ENCODE measurements around the gene FAM219A. TPM values are rescaled to one million over a fixed set of nuclear protein-coding genes. Genes with fewer than 3 reads are reported as not detected.

FAM219A gene
- 10 to 100 TPM; 12.3 to 13.2 TPM for total RNA-seq

GRCh38 chr9:34458013-34458958 lies at the start of gene FAM219A, which contains the start of gene DNAI1:
Gene FAM219A (minus strand): TSS chr9:34458570. CDS start chr9:34458263, 307 bp downstream.
Gene DNAI1 (plus strand): TSS chr9:34458805. CDS start chr9:34459006, 201 bp downstream.
- no peaks in the 10 kb centered on the region for H3K36me3 Mint-ChIP-seq (ENCODE audit: low read depth)
- peaks cover 45% of the 10 kb centered on the region for H3K4me1 Mint-ChIP-seq
- H3K9me3 Mint-ChIP-seq: no peaks in the 10 kb centered on the region
- H3K27me3 Mint-ChIP-seq: peaks cover 13% of the 10 kb centered on the region
- POLR2A ChIA-PET: interaction anchor here (0.6 to 1.0 kb wide), 6 partner anchors 12 to 828 kb away, joined by 3 read pairs; partner anchors contain the start of gene DCTN3
- CTCF ChIA-PET: interaction anchor here (0.7 to 1.0 kb wide), 3 partner anchors 19 to 154 kb away, joined by 3 to 5 read pairs (median 3); partner anchors contain the start of genes MYORG and RPP25L
- peak within 1 kb of the TSS; percentile 89 for H3K4me3 Mint-ChIP-seq
- peak within 1 kb of the TSS; percentile 53 for H3K27ac Mint-ChIP-seq
- peak; percentile 99 for DNase-seq

GRCh38 chr9:34507966-34508365 lies 49.6 kb upstream of the FAM219A start:
- ChIA-PET CTCF (interaction anchor here (1.4 kb wide), 1 partner anchor 104 kb away, joined by 3 read pairs; no protein-coding TSS in a partner anchor), POLR2A (no interaction called here)
- DNase-seq: no peak
- Mint-ChIP-seq H3K36me3 (ENCODE audit: low read depth) (no peaks in the 10 kb centered on the region), H3K27me3 (peaks cover 5% of the 10 kb centered on the region), H3K9me3 (no peaks in the 10 kb centered on the region), H3K4me3 (no peak overlapping the region), H3K4me1 (no peaks in the 10 kb centered on the region), H3K27ac (no peak overlapping the region)

- POLR2A ChIA-PET: no interaction called here
These were observed 49.2 kb upstream of the FAM219A start for GRCh38 chr9:34507556-34507955.

GRCh38 chr9:34506623-34507022 lies 48.3 kb upstream of the FAM219A start:
- Mint-ChIP-seq H3K36me3 (ENCODE audit: low read depth) (no peaks in the 10 kb centered on the region), H3K4me1 (no peaks in the 10 kb centered on the region), H3K27me3 (peaks cover 5% of the 10 kb centered on the region), H3K4me3 (no peak overlapping the region), H3K27ac (no peak overlapping the region), H3K9me3 (no peaks in the 10 kb centered on the region)
- CTCF ChIA-PET: no interaction called here
- POLR2A ChIA-PET: no interaction called here
- no peak for DNase-seq

More at GRCh38 chr9:34507556-34507955, 49.2 kb upstream of the FAM219A start:
- Mint-ChIP-seq H3K27me3 (peaks cover 5% of the 10 kb centered on the region), H3K27ac (no peak overlapping the region), H3K36me3 (ENCODE audit: low read depth) (no peaks in the 10 kb centered on the region), H3K4me3 (no peak overlapping the region), H3K4me1 (no peaks in the 10 kb centered on the region), H3K9me3 (no peaks in the 10 kb centered on the region)
- DNase-seq: no peak
- CTCF ChIA-PET: interaction anchor here (1.4 kb wide), 1 partner anchor 104 kb away, joined by 3 read pairs; no protein-coding TSS in a partner anchor

GRCh38 chr9:34505370-34506120 lies 47.2 kb upstream of the FAM219A start:
- peaks cover 5% of the 10 kb centered on the region for H3K27me3 Mint-ChIP-seq
- DNase-seq: no peak
- ChIA-PET CTCF (no interaction called here), POLR2A (no interaction called here)
- H3K36me3 Mint-ChIP-seq (ENCODE audit: low read depth): no peaks in the 10 kb centered on the region
- H3K27ac Mint-ChIP-seq: no peak overlapping the region
- no peak overlapping the region for H3K4me3 Mint-ChIP-seq
- H3K4me1 Mint-ChIP-seq: peaks cover under 1% of the 10 kb centered on the region
- no peaks in the 10 kb centered on the region for H3K9me3 Mint-ChIP-seq

GRCh38 chr9:34503406-34503805 lies 45.0 kb upstream of the FAM219A start:
- H3K4me3 Mint-ChIP-seq: no peak overlapping the region
- CTCF ChIA-PET: interaction anchor here (1.1 to 5.1 kb wide), 6 partner anchors 56 to 131 kb away, joined by 3 to 31 read pairs (median 10); no protein-coding TSS in a partner anchor
- H3K9me3 Mint-ChIP-seq: no peaks in the 10 kb centered on the region
- H3K27ac Mint-ChIP-seq: no peak overlapping the region
- DNase-seq: no peak
- POLR2A ChIA-PET: no interaction called here
- peaks cover 9% of the 10 kb centered on the region for H3K4me1 Mint-ChIP-seq
- H3K27me3 Mint-ChIP-seq: peaks cover 13% of the 10 kb centered on the region
- H3K36me3 Mint-ChIP-seq (ENCODE audit: low read depth): no peaks in the 10 kb centered on the region

- no peak for DNase-seq
- Mint-ChIP-seq H3K9me3 (no peaks in the 10 kb centered on the region), H3K4me1 (peaks cover 9% of the 10 kb centered on the region), H3K27ac (no peak overlapping the region), H3K27me3 (peaks cover 13% of the 10 kb centered on the region), H3K4me3 (no peak overlapping the region), H3K36me3 (ENCODE audit: low read depth) (no peaks in the 10 kb centered on the region)
- ChIA-PET POLR2A (no interaction called here), CTCF (interaction anchor here (1.1 to 5.1 kb wide), 5 partner anchors 56 to 131 kb away, joined by 3 to 31 read pairs (median 16); no protein-coding TSS in a partner anchor)
These were observed 44.5 kb upstream of the FAM219A start for GRCh38 chr9:34502891-34503290.

GRCh38 chr9:34502471-34502870 lies 44.1 kb upstream of the FAM219A start:
- DNase-seq: no peak
- Mint-ChIP-seq H3K9me3 (no peaks in the 10 kb centered on the region), H3K4me3 (no peak overlapping the region), H3K27ac (no peak overlapping the region), H3K36me3 (ENCODE audit: low read depth) (no peaks in the 10 kb centered on the region), H3K4me1 (peaks cover 9% of the 10 kb centered on the region), H3K27me3 (peaks cover 13% of the 10 kb centered on the region)
- ChIA-PET POLR2A (no interaction called here), CTCF (interaction anchor here (1.1 to 5.1 kb wide), 5 partner anchors 55 to 132 kb away, joined by 3 to 31 read pairs (median 16); no protein-coding TSS in a partner anchor)

GRCh38 chr9:34501889-34502425 lies 43.6 kb upstream of the FAM219A start:
- Mint-ChIP-seq H3K4me1 (peaks cover 9% of the 10 kb centered on the region), H3K36me3 (ENCODE audit: low read depth) (no peaks in the 10 kb centered on the region), H3K4me3 (no peak overlapping the region), H3K9me3 (no peaks in the 10 kb centered on the region), H3K27me3 (peaks cover 13% of the 10 kb centered on the region), H3K27ac (no peak overlapping the region)
- CTCF ChIA-PET: interaction anchor here (1.0 to 5.1 kb wide), 7 partner anchors 8 to 132 kb away, joined by 3 to 31 read pairs (median 3); no protein-coding TSS in a partner anchor
- POLR2A ChIA-PET: no interaction called here
- no peak for DNase-seq

GRCh38 chr9:34501372-34501771 lies 43.0 kb upstream of the FAM219A start:
- Mint-ChIP-seq H3K27ac (no peak overlapping the region), H3K36me3 (ENCODE audit: low read depth) (no peaks in the 10 kb centered on the region), H3K4me3 (no peak overlapping the region), H3K27me3 (peaks cover 13% of the 10 kb centered on the region), H3K4me1 (peaks cover 9% of the 10 kb centered on the region), H3K9me3 (no peaks in the 10 kb centered on the region)
- ChIA-PET CTCF (interaction anchor here (0.8 to 5.1 kb wide), 11 partner anchors 9 to 133 kb away, joined by 3 to 31 read pairs (median 3); partner anchors contain the start of gene ENHO), POLR2A (no interaction called here)
- no peak for DNase-seq

GRCh38 chr9:34500623-34501267 lies 42.4 kb upstream of the FAM219A start:
- peak; percentile 75 for DNase-seq
- Mint-ChIP-seq H3K36me3 (ENCODE audit: low read depth) (no peaks in the 10 kb centered on the region), H3K4me1 (peaks cover 9% of the 10 kb centered on the region), H3K27ac (no peak overlapping the region), H3K9me3 (no peaks in the 10 kb centered on the region), H3K4me3 (no peak overlapping the region), H3K27me3 (peaks cover 13% of the 10 kb centered on the region)
- CTCF ChIA-PET: interaction anchor here (0.8 to 5.1 kb wide), 14 partner anchors 9 to 167 kb away, joined by 3 to 31 read pairs (median 4); partner anchors contain the start of gene ENHO
- POLR2A ChIA-PET: no interaction called here

GRCh38 chr9:34499076-34499475 lies 40.7 kb upstream of the FAM219A start:
- DNase-seq: no peak
- Mint-ChIP-seq H3K27me3 (peaks cover 8% of the 10 kb centered on the region), H3K27ac (no peak overlapping the region), H3K4me3 (no peak overlapping the region), H3K36me3 (ENCODE audit: low read depth) (no peaks in the 10 kb centered on the region), H3K9me3 (no peaks in the 10 kb centered on the region), H3K4me1 (peaks cover 9% of the 10 kb centered on the region)
- CTCF ChIA-PET: interaction anchor here (1.0 to 5.1 kb wide), 6 partner anchors 11 to 95 kb away, joined by 3 to 25 read pairs (median 4); no protein-coding TSS in a partner anchor
- POLR2A ChIA-PET: no interaction called here
